Prostate gland (tissue), 2 donors: ENCODE measurements around the gene CRADD. TPM values are rescaled to one million over a fixed set of nuclear protein-coding genes. Genes with fewer than 3 reads are reported as not detected.

Experiments used
- DNase-seq: peaks from one replicate; pipeline ENCODE4 v3.0.0-alpha.2; 2019; ENCODE audit warnings: low spot score
- H3K27ac ChIP-seq, 2 donors: fragments of 200-600 bp; sonication (generic); 2 replicates each; pipeline ENCODE4 v1.5.1; 2017 to 2019
- H3K27me3 ChIP-seq: fragments of 200-600 bp; sonication (generic); replicated peaks from 2 replicates; pipeline ENCODE4 v1.5.1; 2019; ENCODE audit not compliant: insufficient read depth
- H3K36me3 ChIP-seq, 2 donors: fragments of 200-600 bp; sonication (generic); 1 replicate in 1 of 2; 2 replicates in 1 of 2; pipeline versions ENCODE4 v1.5.1 to v1.8.1; 2017 to 2019
- H3K4me1 ChIP-seq: fragments of 200-600 bp; sonication (generic); replicated peaks from 2 replicates; pipeline ENCODE4 v1.5.1; 2019
- H3K4me3 ChIP-seq, 2 donors: fragments of 200-600 bp; sonication (generic); 2 replicates each; pipeline ENCODE4 v1.5.1; 2017 to 2019
- H3K9me3 ChIP-seq: fragments of 200-600 bp; sonication (generic); 2 replicates; pipeline ENCODE4 v1.5.1; 2017
- POLR2A ChIP-seq: fragments of 450-650 bp; IDR thresholded peaks from one replicate; pipeline ENCODE4 v1.6.1; 2016; ENCODE audit warnings: antibody characterized with exemption, mild to moderate bottlenecking
- POLR2AphosphoS5 ChIP-seq: sonication (generic); formaldehyde crosslinking; IDR thresholded peaks from one replicate; pipeline ENCODE4 v1.6.1; 2017; ENCODE audit warnings: antibody characterized with exemption
- WGBS: methylation state at CpG from one replicate; pipeline ENCODE4 v1.1.5; 2018; 5-methylcytosine and 5-hydroxymethylcytosine counted together
- intact Hi-C: fragments of 100-400 bp; cut with DNase I; formaldehyde crosslinking; loops from one replicate; pipeline ENCODE4 v1.14.2; 2022
- total RNA-seq, 2 donors: library from RNA; depleted of rRNA; stranded (reverse); fragments of >200 nt; gene quantifications; one replicate each; pipeline ENCODE4 v1.1.0, GENCODE V29; 2016
- TF ChIP-seq, protein P1 (sequence below), 4 experiments: fragments of 200-600 bp in 2 of 4; fragments of 450-650 bp in 2 of 4; sonication (generic) in 2 of 4; IDR thresholded peaks; 1 replicate in 3 of 4; 2 replicates in 1 of 4; pipeline ENCODE4 v1.5.1; 2016 to 2019; ENCODE audit warnings: antibody characterized with exemption in 4 of 4, mild to moderate bottlenecking in 2 of 4, moderate library complexity in 2 of 4

Gene CRADD
- total RNA-seq, 2 donors from 2014 or later, result 38.9 to 42.4 TPM

- WGBS, result 88% methylated on average over 5 of the region's 5 CpGs
- no peak overlapping the region for H3K4me3 ChIP-seq
- no peaks in the 10 kb centered on the region for H3K9me3 ChIP-seq
- no peaks in the 10 kb centered on the region for H3K36me3 ChIP-seq
- H3K4me1 ChIP-seq, result no peaks in the 10 kb centered on the region
- H3K27me3 ChIP-seq, result no peaks in the 10 kb centered on the region
- TF ChIP-seq POLR2AphosphoS5 (no peak), POLR2A (no peak)
- TF ChIP-seq, protein P1, sequence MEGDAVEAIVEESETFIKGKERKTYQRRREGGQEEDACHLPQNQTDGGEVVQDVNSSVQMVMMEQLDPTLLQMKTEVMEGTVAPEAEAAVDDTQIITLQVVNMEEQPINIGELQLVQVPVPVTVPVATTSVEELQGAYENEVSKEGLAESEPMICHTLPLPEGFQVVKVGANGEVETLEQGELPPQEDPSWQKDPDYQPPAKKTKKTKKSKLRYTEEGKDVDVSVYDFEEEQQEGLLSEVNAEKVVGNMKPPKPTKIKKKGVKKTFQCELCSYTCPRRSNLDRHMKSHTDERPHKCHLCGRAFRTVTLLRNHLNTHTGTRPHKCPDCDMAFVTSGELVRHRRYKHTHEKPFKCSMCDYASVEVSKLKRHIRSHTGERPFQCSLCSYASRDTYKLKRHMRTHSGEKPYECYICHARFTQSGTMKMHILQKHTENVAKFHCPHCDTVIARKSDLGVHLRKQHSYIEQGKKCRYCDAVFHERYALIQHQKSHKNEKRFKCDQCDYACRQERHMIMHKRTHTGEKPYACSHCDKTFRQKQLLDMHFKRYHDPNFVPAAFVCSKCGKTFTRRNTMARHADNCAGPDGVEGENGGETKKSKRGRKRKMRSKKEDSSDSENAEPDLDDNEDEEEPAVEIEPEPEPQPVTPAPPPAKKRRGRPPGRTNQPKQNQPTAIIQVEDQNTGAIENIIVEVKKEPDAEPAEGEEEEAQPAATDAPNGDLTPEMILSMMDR (IDR thresholded peaks at IDR 0.05), result no peak
- intact Hi-C loops, result no loop called here
- no peak overlapping the region for H3K27ac ChIP-seq
- DNase-seq, result no peak
Observed at GRCh38 chr12:93790472-93791152, 113.4 kb downstream of the CRADD start.

- no peaks in the 10 kb centered on the region for H3K9me3 ChIP-seq
- no peak for DNase-seq
- H3K4me1 ChIP-seq, result no peaks in the 10 kb centered on the region
- intact Hi-C loops, result no loop called here
- H3K27ac ChIP-seq, result no peak overlapping the region
- TF ChIP-seq, protein P1 (IDR thresholded peaks at IDR 0.05), result no peak
- TF ChIP-seq POLR2AphosphoS5 (no peak), POLR2A (no peak)
- H3K27me3 ChIP-seq, result no peaks in the 10 kb centered on the region
- WGBS, result 92% methylated on average over 3 of the region's 3 CpGs
- no peaks in the 10 kb centered on the region for H3K36me3 ChIP-seq
- H3K4me3 ChIP-seq, result no peak overlapping the region
Observed at GRCh38 chr12:93793007-93793406, 115.8 kb downstream of the CRADD start.

DNA sequence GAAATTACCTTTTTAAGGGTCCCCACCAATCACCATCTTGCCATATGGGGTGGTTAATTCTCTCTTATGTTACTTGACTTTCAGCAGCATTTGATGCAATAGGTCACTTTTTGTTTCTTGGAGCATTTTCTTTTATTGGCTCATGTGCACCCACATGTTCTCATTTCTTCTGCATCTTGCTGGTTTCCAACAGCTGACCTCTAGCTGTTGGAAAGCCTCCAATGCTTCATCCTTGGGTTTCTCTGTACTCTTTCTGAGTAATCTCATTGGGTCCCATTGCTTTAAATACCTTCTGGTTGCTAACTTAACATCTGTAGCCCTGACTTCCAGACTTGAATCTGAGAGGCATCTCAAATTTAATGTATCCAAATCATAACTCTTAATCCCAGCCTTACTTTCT is 116.8 kb downstream of the CRADD start:
- Histone ChIP-seq H3K4me1 (no peaks in the 10 kb centered on the region), H3K27me3 (no peaks in the 10 kb centered on the region), H3K4me3 (no peak overlapping the region), H3K27ac (no peak overlapping the region), H3K36me3 (no peaks in the 10 kb centered on the region), H3K9me3 (no peaks in the 10 kb centered on the region)
- DNase-seq, result no peak
- intact Hi-C loops, result no loop called here
- no peak for TF ChIP-seq POLR2AphosphoS5
- no peak for TF ChIP-seq POLR2A
- TF ChIP-seq, protein P1 (IDR thresholded peaks at IDR 0.05), result no peak

- Histone ChIP-seq H3K4me1 (no peaks in the 10 kb centered on the region), H3K9me3 (no peaks in the 10 kb centered on the region), H3K4me3 (no peak overlapping the region), H3K27ac (no peak overlapping the region), H3K36me3 (no peaks in the 10 kb centered on the region), H3K27me3 (no peaks in the 10 kb centered on the region)
- no peak for DNase-seq
- TF ChIP-seq, protein P1 (IDR thresholded peaks at IDR 0.05), result no peak
- TF ChIP-seq POLR2AphosphoS5 (no peak), POLR2A (no peak)
- WGBS, result 100% methylated on average over 2 of the region's 2 CpGs
- intact Hi-C loops, result no loop called here
Observed at GRCh38 chr12:93794738-93795137, 117.6 kb downstream of the CRADD start.

DNA sequence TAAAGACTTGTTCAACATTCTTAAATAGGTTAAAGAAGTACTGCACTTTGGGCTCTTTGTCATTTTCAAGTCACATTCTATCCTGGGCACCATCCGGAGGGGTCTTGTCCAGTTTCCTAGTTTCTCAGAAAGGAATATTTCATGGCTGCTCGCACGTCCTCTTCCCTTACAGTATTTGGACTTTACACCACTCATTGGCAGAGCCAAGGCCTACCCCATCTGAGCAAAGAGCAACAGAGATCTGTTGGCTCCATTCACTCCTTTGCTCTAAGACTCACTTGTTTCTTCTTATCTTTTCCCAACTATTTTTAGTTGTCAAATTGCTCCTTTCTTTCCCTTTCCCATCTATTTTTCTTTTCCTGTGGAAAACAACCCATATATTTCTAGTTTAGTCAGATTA is 118.2 kb downstream of the CRADD start:
- intact Hi-C loops, result no loop called here
- WGBS, result 99% methylated on average over 3 of the region's 3 CpGs
- Histone ChIP-seq H3K27ac (no peak overlapping the region), H3K36me3 (no peaks in the 10 kb centered on the region), H3K27me3 (no peaks in the 10 kb centered on the region), H3K9me3 (no peaks in the 10 kb centered on the region), H3K4me1 (no peaks in the 10 kb centered on the region), H3K4me3 (no peak overlapping the region)
- TF ChIP-seq POLR2A (no peak), POLR2AphosphoS5 (no peak)
- TF ChIP-seq, protein P1 (IDR thresholded peaks at IDR 0.05), result no peak
- DNase-seq, result no peak
